ENCODE measurements around the gene MUTYH. TPM values are rescaled to one million over a fixed set of nuclear protein-coding genes. Genes with fewer than 3 reads are reported as not detected.
"Not testable (repeated sequence)": the region's sequence is repeated elsewhere in the genome, so short reads cannot be mapped to it uniquely, and the experiment has no call there.

MUTYH gene
- total RNA-seq, 1 experiment from 2014 or later = 48.4 TPM

- Mint-ChIP-seq H3K9me3 (ENCODE audit: unreplicated experiment) (no peaks in the 10 kb centered on the region), H3K36me3 (ENCODE audit: insufficient read depth, unreplicated experiment) (no peaks in the 10 kb centered on the region), H3K4me1 (ENCODE audit: low read depth, unreplicated experiment) (peaks cover 6% of the 10 kb centered on the region), H3K27me3 (ENCODE audit: insufficient read depth, unreplicated experiment) (no peaks in the 10 kb centered on the region), H3K27ac (ENCODE audit: unreplicated experiment) (no peak overlapping the region), H3K4me3 (ENCODE audit: unreplicated experiment) (no peak overlapping the region)
- no peak for DNase-seq
- CTCF ChIA-PET = interaction anchor here (1.2 kb wide), 1 partner anchor 126 kb away, joined by 7 read pairs; the partner anchor contains the start of gene TESK2
- TF ChIP-seq CTCF (IDR thresholded peaks at IDR 0.05; ENCODE audit: insufficient read depth in 1 of 2, low read depth in 1 of 2, low read length in 1 of 2, severe bottlenecking in 1 of 2, unreplicated experiment in 1 of 2) = no peak
- POLR2A ChIA-PET = interaction anchor here (0.6 kb wide), 1 partner anchor 8 kb away, joined by 3 read pairs; no protein-coding TSS in a partner anchor
- H3K36me3 ChIP-seq (ENCODE audit: control insufficient read depth, insufficient read depth, low read length) = no peaks in the 10 kb centered on the region
- H3K27me3 ChIP-seq (replicated peaks; ENCODE audit: control insufficient read depth, insufficient read depth, low read length) = no peaks in the 10 kb centered on the region
- no TSS peak for BruUV-seq (replicated peaks)
- no peaks in the 10 kb centered on the region for H3K9me3 ChIP-seq
- no peak overlapping the region for H3K4me3 ChIP-seq (ENCODE audit: low read depth, low read length)
- intact Hi-C loops (cut with micrococcal nuclease; ENCODE audit: unreplicated experiment) = no loop called here
- H3K4me1 ChIP-seq = no peaks in the 10 kb centered on the region
These were observed 24.8 kb upstream of the MUTYH start for GRCh38 chr1:45365051-45365450.

DNA sequence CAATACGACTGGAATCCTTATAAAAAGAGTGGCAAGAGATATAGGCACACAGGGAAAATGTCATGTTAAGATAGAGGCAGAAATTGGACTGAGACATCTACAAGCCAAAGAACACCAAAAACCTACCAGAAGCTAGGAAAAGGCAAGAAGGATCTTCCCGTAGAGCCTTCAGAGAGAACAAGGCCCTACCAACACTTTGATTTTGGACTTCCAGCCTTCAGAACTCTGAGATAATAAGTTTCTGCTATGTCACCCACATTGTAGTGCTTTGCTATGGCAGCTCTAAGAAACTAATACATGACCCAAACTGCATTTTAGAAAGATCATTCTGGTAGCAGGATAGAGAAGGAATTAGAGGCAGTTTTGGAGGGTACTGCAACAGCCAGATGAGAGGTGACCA is 24.1 kb upstream of the MUTYH start:
- Mint-ChIP-seq H3K36me3 (ENCODE audit: insufficient read depth, unreplicated experiment) (no peaks in the 10 kb centered on the region), H3K27me3 (ENCODE audit: insufficient read depth, unreplicated experiment) (no peaks in the 10 kb centered on the region), H3K9me3 (ENCODE audit: unreplicated experiment) (no peaks in the 10 kb centered on the region), H3K4me1 (ENCODE audit: low read depth, unreplicated experiment) (peaks cover 6% of the 10 kb centered on the region), H3K4me3 (ENCODE audit: unreplicated experiment) (no peak overlapping the region), H3K27ac (ENCODE audit: unreplicated experiment) (no peak overlapping the region)
- no peaks in the 10 kb centered on the region for H3K27me3 ChIP-seq (replicated peaks; ENCODE audit: control insufficient read depth, insufficient read depth, low read length)
- no peaks in the 10 kb centered on the region for H3K9me3 ChIP-seq
- no peak for TF ChIP-seq CTCF (IDR thresholded peaks at IDR 0.05; ENCODE audit: insufficient read depth in 1 of 2, low read depth in 1 of 2, low read length in 1 of 2, severe bottlenecking in 1 of 2, unreplicated experiment in 1 of 2)
- H3K4me3 ChIP-seq (ENCODE audit: low read depth, low read length) = no peak overlapping the region
- intact Hi-C loops (cut with micrococcal nuclease; ENCODE audit: unreplicated experiment) = loop anchor here (5.0 kb wide), 1 partner anchor 33 kb away; no protein-coding TSS in a partner anchor
- H3K4me1 ChIP-seq = no peaks in the 10 kb centered on the region
- DNase-seq = no peak
- H3K36me3 ChIP-seq (ENCODE audit: control insufficient read depth, insufficient read depth, low read length) = no peaks in the 10 kb centered on the region
- no TSS peak for BruUV-seq (replicated peaks)
- ChIA-PET CTCF (interaction anchor here (1.2 kb wide), 1 partner anchor 127 kb away, joined by 7 read pairs; the partner anchor contains the start of gene TESK2), POLR2A (no interaction called here)

- H3K9me3 Mint-ChIP-seq (ENCODE audit: unreplicated experiment); H3K27me3 Mint-ChIP-seq (ENCODE audit: insufficient read depth, unreplicated experiment); DNase-seq; H3K4me3 ChIP-seq (ENCODE audit: low read depth, low read length); H3K27me3 ChIP-seq (replicated peaks; ENCODE audit: control insufficient read depth, insufficient read depth, low read length); H3K36me3 ChIP-seq (ENCODE audit: control insufficient read depth, insufficient read depth, low read length); H3K9me3 ChIP-seq; H3K4me3 Mint-ChIP-seq (ENCODE audit: unreplicated experiment); H3K4me1 ChIP-seq; H3K27ac Mint-ChIP-seq (ENCODE audit: unreplicated experiment); H3K36me3 Mint-ChIP-seq (ENCODE audit: insufficient read depth, unreplicated experiment); BruUV-seq (replicated peaks): not testable (repeated sequence)
- CTCF ChIA-PET = interaction anchor here (1.5 to 1.6 kb wide), 2 partner anchors 130 to 134 kb away, joined by 3 to 9 read pairs; partner anchors contain the start of gene TESK2
- intact Hi-C loops (cut with micrococcal nuclease; ENCODE audit: unreplicated experiment) = loop anchor here (1.0 to 5.0 kb wide), 2 partner anchors 36 to 130 kb away; partner anchors contain the start of gene TESK2
- peaks cover 12% of the 10 kb centered on the region for H3K4me1 Mint-ChIP-seq (ENCODE audit: low read depth, unreplicated experiment)
- POLR2A ChIA-PET = interaction anchor here (1.1 kb wide), 1 partner anchor 130 kb away, joined by 5 read pairs; the partner anchor contains the start of gene TESK2
These were observed 20.7 kb upstream of the MUTYH start for GRCh38 chr1:45360981-45361380.

Measured in Caco-2 (cell line).